NK-92 (cell line): ENCODE data around the gene SGCD.

Source experiments
- DNase-seq: peaks from one replicate; lab custom pipeline; 2025; ENCODE audit not compliant: unreplicated experiment; lab: John Stamatoyannopoulos, UW

SGCD gene

DNA sequence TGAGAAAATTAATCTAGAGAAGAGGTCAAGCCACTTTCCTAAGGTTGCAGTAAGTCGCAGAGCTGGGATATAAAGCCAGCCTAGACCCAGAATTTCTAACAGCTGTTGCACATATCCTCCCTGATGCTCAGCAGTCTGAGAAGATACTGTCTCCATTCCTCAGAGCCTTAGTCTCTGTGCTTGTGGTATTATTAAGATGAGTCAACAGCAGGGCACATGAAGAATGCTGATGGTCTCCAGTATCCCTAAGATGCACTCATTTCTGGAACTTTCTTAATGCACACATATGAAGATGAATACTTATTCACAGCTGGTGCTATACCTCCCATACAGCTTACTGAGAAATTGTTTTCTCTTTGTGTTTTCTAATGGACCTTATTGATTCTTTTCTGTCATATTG, 32.5 kb downstream of the SGCD start:
- DNase-seq: no peak

DNA sequence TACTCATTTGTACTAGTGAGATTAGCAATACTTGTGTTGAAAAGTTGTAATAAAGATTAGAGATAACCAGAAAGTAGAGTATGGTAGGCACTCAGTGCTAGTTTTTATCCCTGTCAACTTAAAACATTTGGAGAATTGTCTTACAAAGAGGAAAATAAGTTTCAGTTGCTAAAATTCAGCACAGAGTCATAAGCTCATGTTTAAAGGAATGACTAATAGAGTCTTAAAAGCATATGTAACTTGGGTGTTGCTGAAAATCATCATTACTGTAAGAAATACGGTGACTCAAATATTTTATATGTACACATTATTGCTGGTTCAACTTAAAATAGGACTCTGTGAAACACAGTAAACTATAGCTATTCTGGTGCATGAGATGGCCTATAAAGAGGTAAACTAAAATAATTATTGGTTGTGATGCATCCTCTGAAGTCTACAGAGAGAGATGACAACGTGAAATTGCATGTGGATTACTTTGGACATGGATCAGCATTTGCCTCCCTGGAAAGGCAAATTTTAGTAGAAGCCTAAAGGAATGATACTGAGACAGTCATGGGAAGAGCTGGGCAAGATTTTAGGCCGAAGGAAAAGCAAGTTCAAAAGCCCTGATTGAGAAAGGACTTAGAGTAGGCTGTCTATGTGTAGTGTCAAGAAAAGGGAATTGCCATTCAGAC, 34.6 kb downstream of the SGCD start:
- no peak for DNase-seq

DNA sequence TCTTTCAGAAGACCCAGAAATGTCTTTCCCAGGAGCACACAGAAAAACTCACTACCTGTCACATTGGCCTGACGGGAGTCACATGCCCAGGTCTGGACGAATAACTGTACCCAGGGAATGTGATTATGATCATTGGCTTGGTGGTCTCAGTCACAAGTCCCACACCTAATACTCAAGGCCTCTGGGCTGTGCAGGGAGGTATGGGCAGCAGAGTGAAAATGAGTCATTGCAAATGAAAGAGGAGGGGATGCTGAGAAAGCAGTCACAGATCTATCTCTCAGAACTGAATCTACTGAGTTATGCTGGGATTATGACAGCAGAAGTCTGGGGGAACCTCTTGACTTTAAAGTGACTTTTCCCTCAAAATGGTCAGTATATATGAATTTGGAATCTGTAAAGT, 36.9 kb downstream of the SGCD start:
- DNase-seq: no peak

DNA sequence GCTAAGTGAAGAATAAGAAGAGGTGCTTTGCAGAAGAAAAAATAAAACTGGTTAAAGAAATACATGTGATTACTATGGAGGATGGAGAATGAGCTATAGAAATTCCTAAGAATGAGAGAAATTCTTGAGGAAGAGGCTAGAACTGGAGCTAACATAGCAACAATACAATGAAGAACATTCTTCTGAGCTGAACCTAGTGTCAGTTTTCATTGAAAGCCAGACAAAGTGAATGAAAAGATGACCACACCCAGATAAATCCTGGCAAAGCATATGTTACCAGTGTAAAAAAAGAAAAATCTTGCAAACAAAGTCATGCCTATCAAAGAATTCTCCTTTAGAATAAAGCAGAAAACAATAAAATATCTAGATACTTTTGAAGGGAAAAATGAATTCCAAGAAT, 39.6 kb downstream of the SGCD start:
- DNase-seq: no peak

DNA sequence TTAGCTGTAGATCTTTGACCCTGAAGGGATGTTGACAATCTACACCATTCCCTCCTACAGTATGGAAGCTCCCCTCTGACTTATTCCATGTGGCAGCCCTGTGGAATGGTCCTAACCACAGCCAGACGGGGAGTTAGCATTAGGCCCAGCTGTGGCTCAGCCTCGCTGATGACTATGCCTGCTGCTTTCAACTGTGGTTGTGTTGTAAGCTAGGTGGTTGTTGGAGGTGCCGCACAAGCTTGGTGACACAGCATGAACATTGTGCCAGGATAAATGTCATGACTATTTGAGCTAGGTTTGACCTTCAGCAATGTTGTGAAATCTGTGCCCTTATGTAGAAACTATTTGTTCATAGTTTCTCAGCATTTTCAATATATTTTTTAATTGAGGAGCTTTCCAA, 40.6 kb downstream of the SGCD start:
- DNase-seq: no peak

DNA sequence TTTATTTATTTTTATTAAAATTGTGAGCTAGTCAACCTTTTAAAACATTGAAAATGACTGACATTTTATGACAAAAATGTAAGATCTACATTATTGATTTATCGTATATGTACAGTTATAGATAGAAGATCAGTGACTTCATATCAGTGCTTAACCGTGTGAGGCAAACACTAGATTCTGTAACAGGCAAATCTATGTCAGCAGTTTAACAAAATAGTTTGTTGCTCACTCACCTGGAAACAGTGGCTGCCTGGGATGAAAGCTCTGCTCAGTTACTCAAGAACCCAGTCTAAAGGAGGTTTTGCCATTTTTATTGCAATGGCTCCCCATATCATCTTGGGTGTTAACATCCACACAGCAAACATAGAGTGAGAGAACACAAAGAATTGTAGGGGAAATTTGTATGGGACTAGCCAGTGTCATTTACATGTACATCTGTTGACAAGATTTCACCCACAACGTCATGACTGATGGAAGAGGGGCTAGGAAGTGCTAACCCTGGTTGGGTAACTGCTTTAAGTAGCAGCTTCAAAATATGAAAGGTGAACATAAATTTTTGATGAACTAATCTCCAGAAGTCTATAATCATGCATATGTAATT, 49.0 kb downstream of the SGCD start:
- DNase-seq: no peak

DNA sequence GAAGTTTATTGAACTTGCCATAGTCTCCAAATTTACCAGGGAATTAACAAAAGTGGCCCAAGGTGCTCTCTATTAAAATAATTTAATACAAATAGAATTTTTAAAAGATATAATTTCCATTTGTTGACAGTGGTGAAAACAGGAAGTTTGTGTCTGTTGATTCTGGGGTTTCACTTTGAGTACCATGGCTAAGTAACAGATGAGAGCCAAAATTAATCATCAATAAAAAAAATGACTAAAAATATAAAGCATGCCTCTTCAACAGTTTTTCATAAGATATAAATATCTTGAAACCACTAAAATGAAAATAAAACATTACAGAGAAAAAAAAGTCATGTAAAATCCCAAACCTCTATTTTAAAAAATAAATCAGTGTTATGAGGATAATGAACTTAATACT, 49.8 kb downstream of the SGCD start:
- DNase-seq: no peak

DNA sequence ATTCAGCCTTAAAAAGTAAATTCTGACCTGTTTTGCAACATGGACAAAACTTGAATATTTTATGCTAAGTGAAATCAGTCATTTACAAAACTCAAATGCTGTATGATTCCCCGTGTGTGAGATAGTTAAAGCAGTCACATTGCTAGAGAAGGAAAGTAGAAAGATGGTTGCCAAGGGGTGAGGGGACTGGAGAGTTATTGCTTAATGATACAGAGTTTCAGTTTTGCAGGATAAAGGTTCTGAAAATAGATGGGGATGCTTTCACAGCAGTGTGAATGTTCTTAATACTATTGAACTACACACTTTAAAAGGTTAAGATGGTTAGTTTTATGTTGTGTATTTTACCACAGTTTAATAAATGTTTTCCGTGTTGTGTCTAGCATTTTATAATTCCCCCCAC, 51.2 kb downstream of the SGCD start:
- DNase-seq: no peak

DNA sequence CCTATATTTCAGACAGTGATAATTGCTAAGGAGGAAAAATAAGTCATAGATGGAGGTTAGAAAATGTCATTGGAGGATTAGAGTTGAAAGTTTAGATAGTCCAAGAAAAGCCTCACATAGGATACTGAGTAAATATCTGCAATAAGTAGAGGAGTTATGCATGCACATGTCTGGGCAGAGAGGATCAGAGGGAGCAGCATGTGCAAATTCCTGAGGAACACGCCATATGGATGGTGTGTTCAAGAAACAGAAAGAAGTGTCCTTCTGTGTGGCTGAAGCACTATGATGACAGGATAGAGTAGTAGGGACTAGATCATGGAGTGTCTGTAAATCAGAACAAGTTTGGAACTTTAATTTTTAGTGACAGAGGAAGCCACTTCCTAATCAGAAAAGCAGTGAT, 52.2 kb downstream of the SGCD start:
- no peak for DNase-seq

DNA sequence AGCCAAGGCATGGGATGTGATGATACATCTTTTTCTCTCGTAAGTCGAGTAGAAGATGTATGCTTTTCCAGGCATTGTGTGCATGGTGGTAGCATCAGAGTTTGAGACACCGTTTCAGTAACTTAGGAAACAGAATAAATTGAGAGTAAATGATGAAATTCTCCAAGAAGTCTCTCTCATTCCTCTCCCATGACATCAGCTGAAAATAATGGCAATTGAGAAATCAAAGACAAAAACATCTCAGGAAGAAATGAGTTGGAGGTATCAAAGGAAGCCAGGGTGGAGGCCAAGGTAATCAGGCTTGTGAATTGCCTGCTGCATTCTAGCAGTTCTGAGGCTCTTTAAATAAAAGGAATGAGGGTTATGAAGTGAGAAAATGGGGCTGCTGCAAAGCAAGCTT, 53.9 kb downstream of the SGCD start:
- DNase-seq: no peak

DNA sequence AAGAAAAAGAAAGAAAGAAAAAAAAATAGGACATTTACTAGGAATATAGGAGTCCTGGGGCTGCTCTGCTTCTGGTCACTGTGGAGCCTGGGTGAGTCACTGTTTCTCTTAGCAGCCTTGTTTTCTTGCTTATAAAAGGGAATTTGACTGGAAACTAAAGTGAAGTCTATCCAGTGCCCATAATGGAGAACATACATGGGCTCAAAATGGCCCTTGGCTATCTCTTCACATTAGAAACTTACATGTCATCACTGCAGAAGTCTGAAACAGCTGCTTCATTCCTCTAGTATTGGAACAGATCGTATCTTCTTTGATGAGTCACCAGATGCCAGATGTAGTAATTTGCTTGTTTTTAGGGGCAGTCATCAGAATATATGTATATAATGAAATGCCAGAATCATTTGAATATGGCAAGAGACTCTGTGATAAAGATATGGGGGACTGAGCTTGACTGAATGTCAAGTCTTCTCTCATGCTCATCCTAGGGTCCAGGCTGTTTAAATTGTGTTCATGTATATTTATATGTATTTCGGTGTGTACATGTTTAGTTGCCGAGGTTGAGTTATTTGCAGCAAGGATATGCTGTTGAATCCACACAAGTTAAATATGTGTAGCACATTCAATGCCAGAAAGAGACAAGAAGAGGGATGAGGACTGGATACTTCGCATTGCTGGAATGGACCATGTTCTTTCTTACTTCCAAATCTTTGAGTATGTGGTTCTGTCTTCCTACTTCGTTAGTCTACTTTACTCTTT, 56.7 kb downstream of the SGCD start:
- DNase-seq: no peak

DNA sequence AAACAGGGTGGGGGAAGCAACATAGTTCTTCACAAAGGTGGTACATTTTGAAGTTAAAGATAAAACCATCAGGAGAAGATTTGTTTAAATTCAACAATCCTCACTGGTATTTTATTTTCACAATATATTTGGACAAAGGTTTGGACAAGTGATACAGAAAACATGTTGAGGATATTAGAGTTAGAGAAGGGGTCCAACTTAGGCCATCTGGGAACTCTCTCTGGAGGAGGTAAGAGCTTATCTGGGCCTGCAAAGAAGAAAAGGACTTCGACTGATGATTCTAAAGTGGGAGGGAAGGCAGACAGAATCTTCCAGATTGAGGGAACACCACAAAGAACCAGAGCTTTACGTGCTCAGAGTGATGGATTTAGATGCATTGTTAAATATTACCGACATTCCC, 58.5 kb downstream of the SGCD start:
- DNase-seq: no peak

DNA sequence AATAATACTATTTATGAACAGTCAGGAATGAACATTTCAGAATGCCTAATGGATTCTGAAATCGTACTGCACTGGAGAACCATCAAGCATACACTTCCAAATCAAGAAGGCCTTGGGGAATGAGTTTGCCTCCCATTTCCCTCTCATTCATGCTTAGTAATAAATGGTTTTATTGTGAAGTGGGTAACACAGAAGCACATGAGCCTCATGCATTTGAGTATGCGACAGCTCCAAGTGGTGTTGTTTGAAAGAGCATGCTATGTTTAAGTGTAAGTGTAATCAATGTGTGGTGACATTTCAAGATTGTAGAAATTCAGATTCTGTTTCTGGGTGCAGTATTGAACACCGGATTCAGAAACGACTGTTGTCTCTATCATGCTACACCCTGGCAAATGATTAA, 60.0 kb downstream of the SGCD start:
- DNase-seq: no peak

DNA sequence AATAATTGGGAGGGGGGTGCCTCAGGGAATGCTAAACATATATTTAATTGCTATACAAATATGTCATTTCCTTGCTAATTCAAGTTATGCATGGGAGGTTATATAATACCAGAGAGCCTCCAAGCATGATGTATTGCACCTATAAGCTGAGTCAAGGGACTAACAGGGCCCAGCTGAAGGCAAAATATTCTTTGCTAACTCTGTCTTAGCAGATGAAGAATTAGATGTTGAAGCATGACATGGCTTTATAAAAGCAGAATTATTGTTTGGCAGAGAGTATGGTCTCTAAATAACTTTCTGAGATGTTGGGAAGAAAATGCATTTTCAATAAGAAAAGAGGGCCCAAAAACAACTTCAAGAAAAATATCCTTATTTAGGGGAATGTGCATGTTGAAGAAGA, 60.4 kb downstream of the SGCD start:
- DNase-seq: no peak

DNA sequence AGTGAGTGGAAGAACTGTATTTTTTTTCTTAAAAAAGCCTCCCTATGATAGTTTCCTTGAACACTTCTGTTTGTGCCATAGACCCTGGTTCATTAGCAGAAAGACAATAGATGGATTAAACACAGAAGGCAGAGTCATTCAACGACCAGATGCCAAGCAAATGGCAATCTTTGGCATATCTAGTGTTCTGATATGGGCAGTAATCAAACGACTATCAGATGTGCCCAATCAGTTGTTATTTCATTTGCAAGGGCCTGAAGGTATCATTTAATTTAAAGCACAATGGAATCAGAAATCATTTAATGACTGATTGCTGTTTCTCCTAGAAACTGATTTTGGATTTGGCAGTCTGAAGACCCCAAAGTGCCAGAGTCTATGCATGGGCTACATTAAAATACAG, 61.3 kb downstream of the SGCD start:
- no peak for DNase-seq

DNA sequence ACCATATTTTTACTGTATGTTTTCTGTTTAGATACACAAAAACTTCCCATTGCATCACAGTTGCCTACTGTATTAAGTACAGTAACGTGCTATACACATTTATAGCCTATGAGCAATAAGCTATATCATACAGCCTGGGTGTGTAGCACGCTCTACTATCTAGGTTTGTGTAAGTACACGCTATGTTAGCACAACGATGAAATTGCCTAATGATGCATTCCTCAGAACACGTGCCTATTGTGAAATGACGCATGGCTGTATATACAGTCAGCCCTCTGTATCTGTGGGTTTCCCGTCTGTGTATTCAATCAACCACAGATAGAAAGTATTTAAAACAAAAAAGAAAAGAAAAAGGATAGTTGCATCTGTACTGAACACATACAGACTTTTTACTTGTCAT, 64.2 kb downstream of the SGCD start:
- DNase-seq: no peak

DNA sequence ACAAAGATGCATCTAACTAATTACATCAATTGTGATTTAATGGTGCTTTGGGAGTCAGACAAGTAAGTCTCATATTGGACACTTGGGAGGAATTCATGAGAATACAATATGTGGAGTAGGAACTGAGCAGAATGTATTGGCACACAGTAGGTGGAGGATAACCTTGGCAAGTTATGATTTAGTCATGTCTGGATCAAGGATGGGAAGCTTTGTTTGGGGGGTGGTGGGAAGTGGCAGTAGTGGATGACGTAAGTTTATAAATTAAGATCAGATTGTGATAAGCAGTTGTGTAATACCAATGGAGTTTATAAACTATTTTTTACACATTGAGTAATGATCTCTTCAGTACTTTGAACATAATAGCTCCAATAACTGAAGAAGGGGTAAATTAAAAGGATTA, 67.0 kb downstream of the SGCD start:
- DNase-seq: no peak

DNA sequence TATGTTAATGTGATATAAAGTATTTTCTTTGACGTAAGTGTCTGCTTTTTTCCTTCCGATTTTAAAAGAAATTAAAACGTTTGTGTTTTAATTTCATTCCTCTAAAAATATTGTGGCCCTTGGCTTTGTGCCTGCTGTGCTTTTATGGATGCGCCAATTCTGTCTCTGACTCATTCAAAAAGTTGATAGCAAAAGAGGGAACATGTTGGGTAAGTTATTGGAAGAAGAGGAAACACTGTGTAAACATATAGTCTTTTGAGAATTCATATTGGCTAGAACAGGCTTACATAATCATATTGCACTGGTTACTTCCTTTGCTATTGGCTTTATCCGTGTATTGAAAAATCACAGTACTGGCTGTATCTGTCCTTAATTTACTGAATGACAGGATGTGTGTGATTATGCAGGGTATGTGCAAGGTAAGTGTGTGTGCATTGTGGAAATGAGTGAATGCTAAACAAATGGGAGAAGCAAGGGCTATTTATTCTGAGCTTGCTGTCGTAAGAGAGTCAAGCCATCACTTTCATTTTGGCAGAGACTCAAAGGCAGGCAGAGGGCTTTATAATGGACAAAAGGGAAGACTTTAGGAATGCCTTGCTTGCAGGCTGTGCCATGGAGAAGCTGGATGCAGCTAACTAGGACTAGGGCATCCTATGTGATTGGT, 67.8 kb downstream of the SGCD start:
- DNase-seq: no peak

DNA sequence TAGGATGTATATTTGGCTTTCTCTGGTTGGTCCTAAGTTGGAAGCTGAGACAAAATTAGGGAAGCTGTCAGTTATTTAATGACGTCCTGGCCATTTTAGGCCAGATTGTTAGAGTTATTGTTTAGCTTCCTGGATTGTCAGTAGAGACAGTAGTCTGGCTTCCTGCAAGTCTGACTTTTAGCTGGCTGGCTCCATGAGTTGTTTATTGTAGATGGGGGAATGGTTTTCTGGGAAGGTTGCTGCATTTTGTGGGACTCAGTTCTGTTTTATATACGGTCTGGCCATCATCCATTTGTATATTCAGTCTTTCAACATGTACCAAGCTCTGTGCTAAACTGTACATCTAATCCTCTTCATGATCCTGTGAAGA, 68.3 kb downstream of the SGCD start:
- DNase-seq: no peak

DNA sequence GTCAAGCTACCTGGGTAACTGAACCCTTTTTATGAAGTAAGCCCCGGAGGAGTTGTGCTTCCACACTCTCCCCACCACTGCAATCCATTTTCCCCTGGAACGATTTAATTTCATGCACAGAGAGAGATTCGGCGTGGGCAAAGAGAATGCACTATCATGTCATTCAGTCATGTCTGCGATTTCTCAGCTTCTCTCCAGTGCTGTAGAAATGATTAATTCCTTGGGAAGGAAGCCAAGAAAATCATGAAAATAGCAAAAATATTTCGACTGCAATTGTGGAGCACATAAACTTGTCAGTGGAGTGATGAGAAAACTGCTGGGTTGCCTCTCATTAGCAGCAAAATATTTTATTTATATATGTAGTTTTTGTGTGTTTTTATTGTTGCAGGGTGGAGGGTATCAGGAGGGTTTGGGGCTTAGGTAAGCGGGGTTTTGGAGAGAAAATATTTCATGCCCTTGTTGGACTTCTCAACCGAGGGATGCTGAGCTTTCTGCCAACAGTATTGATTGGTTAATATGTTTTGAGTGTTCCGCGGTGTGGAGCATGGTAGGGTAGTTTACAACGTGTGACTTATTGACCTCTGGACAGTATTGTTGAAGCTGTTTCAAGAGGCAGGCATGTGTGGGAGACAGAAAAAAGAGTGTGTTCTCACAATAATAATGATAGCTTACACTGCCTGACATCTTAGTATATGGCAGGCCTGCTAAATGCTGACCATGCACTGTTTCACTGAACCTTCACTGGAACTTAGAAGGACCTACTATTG, 69.3 kb downstream of the SGCD start:
- DNase-seq: no peak

DNA sequence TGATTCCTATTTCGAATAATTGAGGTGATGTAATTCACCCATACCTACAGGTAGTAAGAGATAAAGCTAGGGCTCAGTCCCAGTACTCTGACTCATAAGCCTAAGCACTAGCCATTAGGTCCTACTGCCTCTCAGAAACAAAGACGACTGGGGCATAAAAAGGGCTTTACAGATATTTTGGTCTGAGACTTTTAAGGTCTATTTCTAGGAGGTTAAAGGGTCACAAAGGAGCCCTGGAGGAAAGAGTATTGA, 69.8 kb downstream of the SGCD start:
- no peak for DNase-seq

DNA sequence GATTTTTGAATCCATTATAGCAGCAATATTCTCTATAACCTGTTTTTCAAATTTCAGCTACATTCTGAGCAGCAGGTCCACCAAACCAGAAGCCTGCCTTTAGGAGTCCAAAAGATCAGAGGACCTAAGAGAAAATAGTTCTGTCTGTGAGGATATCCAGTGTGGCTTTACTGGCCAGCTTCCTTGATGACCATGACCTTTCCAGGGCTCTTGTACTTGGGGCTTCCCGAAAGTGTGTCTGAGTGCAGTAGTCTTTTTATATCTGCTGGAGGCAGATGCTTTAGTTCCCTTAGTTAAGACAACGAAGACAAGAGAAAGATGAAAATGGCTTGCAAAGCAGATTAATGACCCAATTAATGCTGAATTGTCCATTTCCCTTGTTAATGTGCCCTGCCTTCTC, 72.4 kb downstream of the SGCD start:
- DNase-seq: no peak
